NCI-H510A (cell line): ENCODE results near the gene RAMACL.

ENCODE experiments used
- DNase-seq: peaks from one replicate; lab custom pipeline; 2025; lab: John Stamatoyannopoulos, UW

RAMACL gene

GRCh38 chr6:166573511-166574216 lies 12.8 kb downstream of the RAMACL start:
- no peak for DNase-seq

- DNase-seq = peak; percentile 60
Measured at GRCh38 chr6:166572370-166573261, 13.9 kb downstream of the RAMACL start.

- DNase-seq = no peak
Measured at GRCh38 chr6:166570929-166571713, 15.4 kb downstream of the RAMACL start.

GRCh38 chr6:166569206-166569605 lies 17.3 kb downstream of the RAMACL start:
- no peak for DNase-seq

GRCh38 chr6:166567813-166568212 lies 18.7 kb downstream of the RAMACL start:
- DNase-seq = no peak

- DNase-seq = no peak
Measured at GRCh38 chr6:166567107-166567506, 19.4 kb downstream of the RAMACL start.

- no peak for DNase-seq
Measured at GRCh38 chr6:166566026-166567011, 20.2 kb downstream of the RAMACL start.

GRCh38 chr6:166565084-166565967 lies 21.2 kb downstream of the RAMACL start:
- no peak for DNase-seq

- no peak for DNase-seq
Measured at GRCh38 chr6:166563805-166564204, 22.7 kb downstream of the RAMACL start.

- no peak for DNase-seq
Measured at GRCh38 chr6:166563200-166563599, 23.3 kb downstream of the RAMACL start.

GRCh38 chr6:166562726-166563125 lies 23.8 kb downstream of the RAMACL start:
- DNase-seq = no peak

GRCh38 chr6:166561771-166562359 lies 24.6 kb downstream of the RAMACL start:
- DNase-seq = no peak

- DNase-seq = no peak
Measured at GRCh38 chr6:166560222-166560621, 26.3 kb downstream of the RAMACL start.

GRCh38 chr6:166559662-166560061 lies 26.8 kb downstream of the RAMACL start:
- DNase-seq = no peak

- no peak for DNase-seq
Measured at GRCh38 chr6:166559211-166559610, 27.3 kb downstream of the RAMACL start.

GRCh38 chr6:166558156-166559005 lies 28.1 kb downstream of the RAMACL start:
- no peak for DNase-seq

GRCh38 chr6:166556863-166557322 lies 29.6 kb downstream of the RAMACL start:
- peak; percentile 83 for DNase-seq

- no peak for DNase-seq
Measured at GRCh38 chr6:166556336-166556735, 30.1 kb downstream of the RAMACL start.

- DNase-seq = no peak
Measured at GRCh38 chr6:166555086-166555485, 31.4 kb downstream of the RAMACL start.
